Measurements from ENCODE around the gene ANKRD55.
"Not testable (repeated sequence)": the region's sequence is repeated elsewhere in the genome, so short reads cannot be mapped to it uniquely, and the experiment has no call there.

The ANKRD55 gene

DNA sequence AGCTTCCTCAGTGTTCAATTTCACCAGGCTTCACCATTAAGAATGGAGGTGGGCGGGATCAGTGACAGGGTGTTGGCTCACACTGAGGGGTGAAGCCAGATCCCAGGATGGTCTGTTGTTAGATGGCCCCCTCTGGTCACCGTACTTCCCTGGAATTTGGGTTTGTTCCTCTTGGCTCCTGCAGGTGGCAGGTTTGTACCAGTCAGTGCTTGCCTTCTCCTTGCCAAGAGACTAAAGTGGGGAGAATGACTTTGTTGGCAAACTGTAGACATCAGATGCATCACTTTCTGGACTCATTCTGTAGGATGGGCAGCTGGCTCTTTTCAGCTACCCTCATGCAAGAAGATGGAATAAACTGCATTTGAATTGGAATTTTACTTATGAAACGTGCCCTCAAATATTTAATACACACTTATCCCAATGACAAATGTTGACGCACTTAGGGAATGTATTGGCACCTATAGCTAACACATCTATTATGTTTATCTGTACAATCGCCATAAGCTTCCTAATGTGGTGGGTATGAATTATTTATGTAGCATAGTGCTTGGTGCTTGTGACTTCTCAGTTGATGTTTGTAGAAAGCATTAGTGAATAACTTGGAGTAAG, 31.4 kb upstream of the ANKRD55 start:
- no peak overlapping the region for H3K4me3 ChIP-seq (ENCODE audit: low read depth, low read length)
- peak; percentile 41 for DNase-seq (ENCODE audit: low read depth)
- TF ChIP-seq, protein P1, sequence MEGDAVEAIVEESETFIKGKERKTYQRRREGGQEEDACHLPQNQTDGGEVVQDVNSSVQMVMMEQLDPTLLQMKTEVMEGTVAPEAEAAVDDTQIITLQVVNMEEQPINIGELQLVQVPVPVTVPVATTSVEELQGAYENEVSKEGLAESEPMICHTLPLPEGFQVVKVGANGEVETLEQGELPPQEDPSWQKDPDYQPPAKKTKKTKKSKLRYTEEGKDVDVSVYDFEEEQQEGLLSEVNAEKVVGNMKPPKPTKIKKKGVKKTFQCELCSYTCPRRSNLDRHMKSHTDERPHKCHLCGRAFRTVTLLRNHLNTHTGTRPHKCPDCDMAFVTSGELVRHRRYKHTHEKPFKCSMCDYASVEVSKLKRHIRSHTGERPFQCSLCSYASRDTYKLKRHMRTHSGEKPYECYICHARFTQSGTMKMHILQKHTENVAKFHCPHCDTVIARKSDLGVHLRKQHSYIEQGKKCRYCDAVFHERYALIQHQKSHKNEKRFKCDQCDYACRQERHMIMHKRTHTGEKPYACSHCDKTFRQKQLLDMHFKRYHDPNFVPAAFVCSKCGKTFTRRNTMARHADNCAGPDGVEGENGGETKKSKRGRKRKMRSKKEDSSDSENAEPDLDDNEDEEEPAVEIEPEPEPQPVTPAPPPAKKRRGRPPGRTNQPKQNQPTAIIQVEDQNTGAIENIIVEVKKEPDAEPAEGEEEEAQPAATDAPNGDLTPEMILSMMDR (IDR thresholded peaks at IDR 0.05; ENCODE audit: insufficient read depth, low read depth, low read length, missing control alignments), result peak; percentile 55

DNA sequence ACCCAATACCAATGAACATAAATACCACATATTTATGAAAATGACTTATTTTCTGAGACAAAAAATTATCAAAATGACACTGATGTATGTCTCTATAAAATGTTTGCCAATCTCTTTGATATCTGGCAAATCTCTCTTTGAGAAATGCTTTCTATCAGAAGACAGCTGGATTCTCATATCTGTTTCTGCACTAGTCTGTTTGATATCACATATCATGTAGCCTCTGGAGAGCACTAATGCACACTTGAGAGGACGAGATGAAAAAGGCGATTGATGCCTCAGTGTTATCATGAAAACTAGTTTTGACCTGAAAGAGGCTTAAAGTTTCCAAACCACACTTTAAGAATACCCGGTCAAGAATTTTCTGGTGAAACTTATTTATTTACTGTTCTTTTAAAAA, 29.1 kb upstream of the ANKRD55 start:
- TF ChIP-seq, protein P1 (IDR thresholded peaks at IDR 0.05; ENCODE audit: insufficient read depth, low read depth, low read length, missing control alignments), result no peak
- no peak overlapping the region for H3K4me3 ChIP-seq (ENCODE audit: low read depth, low read length)
- DNase-seq (ENCODE audit: low read depth), result no peak

DNA sequence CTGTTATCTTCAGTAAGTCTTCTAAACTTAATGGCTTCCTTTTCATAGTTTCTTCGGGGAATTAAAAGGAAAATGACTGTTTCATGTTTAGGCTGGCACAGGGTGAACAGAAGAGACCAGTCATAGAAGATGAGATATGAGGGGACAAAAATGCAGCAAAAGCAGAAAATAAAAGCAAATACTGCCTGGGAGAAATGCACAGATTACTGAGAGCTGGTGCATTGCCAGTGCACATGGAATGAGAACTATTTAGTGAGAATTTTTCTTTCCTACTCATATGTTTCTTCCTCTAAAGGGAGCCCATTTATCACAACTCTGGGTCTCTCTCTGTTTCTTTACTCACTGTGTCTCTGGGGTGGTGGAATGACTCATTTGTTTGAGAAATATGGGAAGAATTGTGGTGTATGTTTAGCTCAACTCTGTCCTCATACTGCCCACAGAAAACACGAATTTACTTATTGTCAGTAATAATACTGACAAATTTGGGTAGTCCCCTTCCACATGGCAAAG, 25.9 kb upstream of the ANKRD55 start:
- no peak overlapping the region for H3K4me3 ChIP-seq (ENCODE audit: low read depth, low read length)
- TF ChIP-seq, protein P1 (IDR thresholded peaks at IDR 0.05; ENCODE audit: insufficient read depth, low read depth, low read length, missing control alignments), result no peak
- peak; percentile 53 for DNase-seq (ENCODE audit: low read depth)

DNA sequence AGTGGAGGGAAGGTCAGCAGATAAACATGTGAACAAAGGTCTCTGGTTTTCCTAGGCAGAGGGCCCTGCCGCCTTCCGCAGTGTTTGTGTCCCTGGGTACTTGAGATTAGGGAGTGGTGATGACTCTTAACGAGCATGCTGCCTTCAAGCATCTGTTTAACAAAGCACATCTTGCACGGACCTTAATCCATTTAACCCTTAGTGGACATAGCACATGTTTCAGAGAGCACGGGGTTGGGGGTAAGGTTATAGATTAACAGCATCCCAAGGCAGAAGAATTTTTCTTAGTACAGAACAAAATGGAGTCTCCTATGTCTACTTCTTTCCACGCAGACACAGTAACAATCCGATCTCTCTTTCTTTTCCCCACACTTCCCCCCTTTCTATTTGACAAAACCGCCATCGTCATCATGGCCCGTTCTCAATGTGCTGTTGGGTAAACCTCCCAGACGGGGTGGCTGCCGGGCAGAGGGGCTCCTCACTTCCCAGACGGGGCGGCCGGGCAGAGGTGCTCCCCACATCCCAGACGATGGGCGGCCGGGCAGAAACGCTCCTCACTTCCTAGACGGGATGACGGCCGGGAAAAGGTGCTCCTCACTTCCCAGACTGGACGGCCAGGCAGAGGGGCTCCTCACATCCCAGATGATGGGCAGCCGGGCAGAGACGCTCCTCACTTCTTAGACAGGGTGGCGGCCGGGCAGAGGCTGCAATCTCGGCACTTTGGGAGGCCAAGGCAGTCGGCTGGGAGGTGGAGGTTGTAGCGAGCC, 24.8 kb upstream of the ANKRD55 start:
- DNase-seq (ENCODE audit: low read depth); H3K4me3 ChIP-seq (ENCODE audit: low read depth, low read length): not testable (repeated sequence)

DNA sequence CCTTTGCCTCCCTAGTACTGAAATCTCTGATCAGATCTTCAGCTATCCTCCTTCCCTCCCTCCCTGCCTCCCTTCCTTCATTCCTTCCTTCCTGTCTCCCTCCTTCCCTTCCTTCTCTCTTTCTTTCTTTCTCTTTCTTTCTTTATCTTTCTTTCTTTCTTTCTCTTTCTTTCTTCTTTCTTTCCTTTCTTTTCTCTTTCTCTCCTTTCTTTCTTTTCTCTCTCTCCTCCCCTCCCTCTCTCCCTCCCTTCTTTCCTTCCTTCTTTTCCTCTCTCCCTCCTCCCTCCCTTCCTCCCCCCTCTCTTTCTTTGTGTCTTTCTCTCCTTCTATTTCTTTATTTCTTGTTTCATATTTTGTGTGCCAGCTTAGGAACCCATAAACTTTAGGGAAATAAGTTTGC, 23.9 kb upstream of the ANKRD55 start:
- H3K4me3 ChIP-seq (ENCODE audit: low read depth, low read length), result no peak overlapping the region
- TF ChIP-seq, protein P1 (IDR thresholded peaks at IDR 0.05; ENCODE audit: insufficient read depth, low read depth, low read length, missing control alignments), result no peak
- no peak for DNase-seq (ENCODE audit: low read depth)

DNA sequence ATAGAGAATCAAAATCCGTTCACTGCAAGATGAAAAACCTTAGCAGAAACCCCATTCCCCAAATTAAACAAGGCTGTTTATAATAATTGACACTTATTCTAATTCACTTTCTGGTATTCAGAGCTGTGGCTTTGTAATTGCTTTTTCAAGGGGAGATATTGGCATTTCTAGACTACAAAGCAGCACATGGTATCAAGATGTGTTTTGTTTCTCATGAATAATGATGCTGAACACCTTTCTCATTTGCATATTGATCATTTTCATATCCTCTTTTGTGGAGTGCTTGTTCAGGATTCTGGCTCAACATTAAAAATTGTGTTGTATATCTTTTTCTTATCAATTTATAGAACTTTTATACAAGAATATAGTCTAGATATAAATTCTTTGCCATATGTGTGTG, 22.4 kb upstream of the ANKRD55 start:
- DNase-seq (ENCODE audit: low read depth), result no peak
- TF ChIP-seq, protein P1 (IDR thresholded peaks at IDR 0.05; ENCODE audit: insufficient read depth, low read depth, low read length, missing control alignments), result no peak

DNA sequence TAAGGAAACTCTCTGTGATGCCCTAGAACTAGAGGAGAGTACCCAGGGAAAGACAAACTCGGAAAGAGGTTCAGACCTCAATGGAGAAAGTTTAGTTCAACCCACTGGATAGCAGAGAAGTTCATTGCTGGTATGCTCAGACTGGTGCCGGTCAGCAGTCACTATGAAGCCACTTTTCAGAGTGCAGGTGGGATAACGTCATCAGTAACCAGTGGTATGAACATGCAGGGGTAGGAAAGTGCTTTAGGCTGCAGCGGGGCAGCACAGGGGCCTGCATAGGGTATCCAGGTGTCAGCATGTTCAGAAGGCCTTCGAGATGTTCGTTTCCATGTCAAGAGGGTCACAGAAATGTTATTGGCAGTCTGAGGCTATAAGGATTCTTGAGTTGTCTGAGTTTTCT, 20.8 kb upstream of the ANKRD55 start:
- H3K4me3 ChIP-seq (ENCODE audit: low read depth, low read length), result no peak overlapping the region
- no peak for DNase-seq (ENCODE audit: low read depth)
- TF ChIP-seq, protein P1 (IDR thresholded peaks at IDR 0.05; ENCODE audit: insufficient read depth, low read depth, low read length, missing control alignments), result no peak

More for the DNA sequence above, 22.4 kb upstream of the ANKRD55 start:
- no peak overlapping the region for H3K4me3 ChIP-seq (ENCODE audit: low read depth, low read length)
